HCT116 (cell line): Measurements from ENCODE around the gene PROM2. TPM values are rescaled to one million over a fixed set of nuclear protein-coding genes. Genes with fewer than 3 reads are reported as not detected.

Experiments used
- ATAC-seq: fragments of 200-7000 bp; cut with Tn5 transposase; 2 replicates; pipeline ENCODE4 v1.9.1; 2020; ENCODE audit warnings: mild to moderate bottlenecking, moderate library complexity
- BruUV-seq: library from RNA; stranded (reverse); fragments of 400-500 nt; replicated peaks from 2 replicates; lab custom pipeline; 2021; lab: Mats Ljungman, UMichigan
- CTCF ChIA-PET: fragments of 300-600 bp; sonication (Branson Sonifier 250); formaldehyde crosslinking; loops from one replicate; lab custom pipeline; 2021; ENCODE audit warnings: antibody characterized with exemption; lab: Charles Lee
- POLR2A ChIA-PET: fragments of 300-600, 350-600 bp; sonication (Branson Sonifier 250); formaldehyde crosslinking; loops from one replicate; lab custom pipeline; 2021; ENCODE audit warnings: antibody characterized with exemption; lab: Charles Lee
- RAD21 ChIA-PET, 2 experiments: fragments of 300-600 bp; sonication (Branson Sonifier 250); formaldehyde crosslinking; loops; one replicate each; lab custom pipeline; 2023; ENCODE audit warnings: low total read pairs in 2 of 2; ENCODE audit not compliant: uncharacterized antibody in 2 of 2, unreplicated experiment in 2 of 2, low non-redundant PET in 1 of 2; lab: Charles Lee
- DNase-seq: peaks from one replicate; pipeline ENCODE4 v3.0.0-alpha.2; 2010; ENCODE audit warnings: low read depth, low spot score
- H2AFZ ChIP-seq: fragments of 200-600 bp; shearing (Covaris generic), sonication (generic); 2 replicates; pipeline ENCODE4 v1.6.1; 2017; ENCODE audit warnings: low read depth, mixed run types, mixed read lengths, antibody characterized with exemption, low read length; ENCODE audit not compliant: poor library complexity, severe bottlenecking
- H3K27ac ChIP-seq: 2 replicates; pipeline ENCODE4 v1.5.1; 2012; ENCODE audit warnings: low read depth, low read length
- H3K27me3 ChIP-seq: fragments of 200-600 bp; sonication (generic); 2 replicates; pipeline ENCODE4 v1.6.1; 2016; ENCODE audit warnings: mixed run types, low read length, mixed read lengths; ENCODE audit not compliant: insufficient read depth
- H3K36me3 ChIP-seq, 2 experiments: fragments of 200-500 bp in 1 of 2; fragments of 200-600 bp in 1 of 2; sonication (Bioruptor generic) in 1 of 2; sonication (generic) in 1 of 2; 2 replicates each; pipeline versions ENCODE4 v1.5.1 to v1.6.1; 2014 to 2016; ENCODE audit warnings: low read length in 2 of 2, inconsistent platforms in 1 of 2, mixed read lengths in 1 of 2, mixed run types in 1 of 2; ENCODE audit not compliant: insufficient read depth in 2 of 2, control insufficient read depth in 1 of 2
- H3K4me1 ChIP-seq, 2 experiments: fragments of 200-600 bp in 1 of 2; sonication (generic) in 1 of 2; 2 replicates each; pipeline versions ENCODE4 v1.5.1 to v1.6.1; 2012 to 2017; ENCODE audit warnings: low read length in 2 of 2, inconsistent platforms in 1 of 2, mild to moderate bottlenecking in 1 of 2, mixed read lengths in 1 of 2, mixed run types in 1 of 2, moderate library complexity in 1 of 2; ENCODE audit not compliant: insufficient read depth in 2 of 2, control insufficient read depth in 1 of 2
- H3K4me2 ChIP-seq: fragments of 200-600 bp; sonication (generic); 2 replicates; pipeline ENCODE4 v1.6.1; 2017; ENCODE audit warnings: mixed run types, low read length, mixed read lengths
- H3K4me3 ChIP-seq, 2 experiments: fragments of 200-600 bp in 1 of 2; sonication (generic) in 1 of 2; replicated peaks in 1 of 2; 2 replicates each; pipeline ENCODE4 v1.5.1; 2011 to 2016; ENCODE audit warnings: low read length in 2 of 2, control low read depth in 1 of 2, low read depth in 1 of 2, mild to moderate bottlenecking in 1 of 2, mixed read lengths in 1 of 2, mixed run types in 1 of 2
- H3K79me2 ChIP-seq: fragments of 200-600 bp; sonication (generic); 2 replicates; pipeline ENCODE4 v1.6.1; 2017; ENCODE audit warnings: mild to moderate bottlenecking, mixed run types, low read length, moderate library complexity, mixed read lengths; ENCODE audit not compliant: insufficient read depth
- H3K9ac ChIP-seq: fragments of 200-600 bp; sonication (generic); 2 replicates; pipeline ENCODE4 v1.6.1; 2016; ENCODE audit warnings: low read length, mixed read lengths
- H3K9me2 ChIP-seq: fragments of 200-600 bp; sonication (generic), shearing (Covaris generic); 2 replicates; pipeline ENCODE4 v1.6.1; 2017; ENCODE audit warnings: mixed run types, mild to moderate bottlenecking, moderate library complexity; ENCODE audit not compliant: insufficient read depth
- H3K9me3 ChIP-seq, 2 experiments: fragments of 200-500 bp in 1 of 2; fragments of 200-600 bp in 1 of 2; sonication (Bioruptor generic) in 1 of 2; sonication (generic) in 1 of 2; 2 replicates each; pipeline ENCODE4 v1.6.1; 2014 to 2017; ENCODE audit warnings: low read length in 2 of 2, mixed read lengths in 2 of 2, inconsistent platforms in 1 of 2, low read depth in 1 of 2, mild to moderate bottlenecking in 1 of 2, mixed run types in 1 of 2, moderate library complexity in 1 of 2; ENCODE audit not compliant: control insufficient read depth in 1 of 2, insufficient read depth in 1 of 2
- H4K20me1 ChIP-seq: fragments of 200-600 bp; sonication (generic), shearing (Covaris generic); 2 replicates; pipeline ENCODE4 v1.6.1; 2017; ENCODE audit warnings: mixed run types, mild to moderate bottlenecking, moderate library complexity; ENCODE audit not compliant: insufficient read depth
- CEBPB ChIP-seq: IDR thresholded peaks from 2 replicates; pipeline ENCODE4 v1.6.1; 2012; ENCODE audit warnings: low read depth
- MAX ChIP-seq: IDR thresholded peaks from 2 replicates; pipeline ENCODE4 v1.6.1; 2012
- POLR2A ChIP-seq: IDR thresholded peaks from 2 replicates; pipeline ENCODE4 v1.7.0; 2011; ENCODE audit warnings: borderline replicate concordance; ENCODE audit not compliant: insufficient read depth, insufficient read length; ENCODE audit errors: extremely low read depth
- POLR2AphosphoS5 ChIP-seq: IDR thresholded peaks from 2 replicates; pipeline ENCODE4 v1.6.1; 2011; ENCODE audit warnings: mild to moderate bottlenecking, low read depth, low read length, moderate library complexity
- REST ChIP-seq: IDR thresholded peaks from 2 replicates; pipeline ENCODE4 v1.6.1; 2012; ENCODE audit warnings: low read depth
- SIN3A ChIP-seq: IDR thresholded peaks from 2 replicates; pipeline ENCODE4 v1.6.1; 2012; ENCODE audit warnings: low read depth
- SP1 ChIP-seq: IDR thresholded peaks from 2 replicates; pipeline ENCODE4 v1.6.1; 2012; ENCODE audit warnings: low read depth
- SRF ChIP-seq: IDR thresholded peaks from 2 replicates; pipeline ENCODE4 v1.6.1; 2012; ENCODE audit warnings: low read depth
- ZFX ChIP-seq: fragments of 450-650 bp; IDR thresholded peaks from 2 replicates; pipeline ENCODE4 v1.6.1; 2017
- intact Hi-C: fragments of 100-400 bp; cut with micrococcal nuclease; formaldehyde crosslinking; loops from 2 replicates; pipeline ENCODE4 v1.10.0; 2022
- total RNA-seq: library from RNA; stranded (reverse); gene quantifications from one replicate; pipeline ENCODE4 v1.2.1, GENCODE V29; 2021; ENCODE audit not compliant: unreplicated experiment
- TF ChIP-seq, protein P1 (sequence below), 3 experiments: fragments of 200-600 bp in 1 of 3; sonication (generic) in 1 of 3; IDR thresholded peaks in 2 of 3; conservative IDR thresholded peaks in 1 of 3; 2 replicates each; pipeline ENCODE4 v1.5.1; 2012 to 2017; ENCODE audit warnings: low read depth in 2 of 3, low read length in 2 of 3, antibody characterized with exemption in 1 of 3, borderline replicate concordance in 1 of 3, control low read depth in 1 of 3, mild to moderate bottlenecking in 1 of 3, mixed read lengths in 1 of 3, mixed run types in 1 of 3, moderate library complexity in 1 of 3; ENCODE audit not compliant: insufficient read depth in 1 of 3

PROM2 gene
- total RNA-seq, 1 experiment from 2014 or later = 11.9 TPM

- no TSS peak for BruUV-seq
Observed at GRCh38 chr2:95285542-95285932, 11.3 kb downstream of the PROM2 start.

More at GRCh38 chr2:95285542-95285932, 11.3 kb downstream of the PROM2 start:
- ChIA-PET POLR2A (no interaction called here), CTCF (no interaction called here), RAD21 (no interaction called here)
- no peaks in the 10 kb centered on the region for H3K36me3 ChIP-seq
- no peak overlapping the region for H3K4me3 ChIP-seq
- no peaks in the 10 kb centered on the region for H3K4me1 ChIP-seq
- H3K4me2 ChIP-seq = no peak overlapping the region
- no peaks in the 10 kb centered on the region for H4K20me1 ChIP-seq
- no peak overlapping the region for H2AFZ ChIP-seq
- no peak for DNase-seq
- no peak overlapping the region for H3K9ac ChIP-seq
- no peak for ATAC-seq
- no peaks in the 10 kb centered on the region for H3K9me2 ChIP-seq
- no peaks in the 10 kb centered on the region for H3K27me3 ChIP-seq
- TF ChIP-seq SRF = no peak
- TF ChIP-seq POLR2AphosphoS5 = no peak
- TF ChIP-seq CEBPB = no peak
- no peak for TF ChIP-seq ZFX
- no peak for TF ChIP-seq POLR2A
- TF ChIP-seq, protein P1, sequence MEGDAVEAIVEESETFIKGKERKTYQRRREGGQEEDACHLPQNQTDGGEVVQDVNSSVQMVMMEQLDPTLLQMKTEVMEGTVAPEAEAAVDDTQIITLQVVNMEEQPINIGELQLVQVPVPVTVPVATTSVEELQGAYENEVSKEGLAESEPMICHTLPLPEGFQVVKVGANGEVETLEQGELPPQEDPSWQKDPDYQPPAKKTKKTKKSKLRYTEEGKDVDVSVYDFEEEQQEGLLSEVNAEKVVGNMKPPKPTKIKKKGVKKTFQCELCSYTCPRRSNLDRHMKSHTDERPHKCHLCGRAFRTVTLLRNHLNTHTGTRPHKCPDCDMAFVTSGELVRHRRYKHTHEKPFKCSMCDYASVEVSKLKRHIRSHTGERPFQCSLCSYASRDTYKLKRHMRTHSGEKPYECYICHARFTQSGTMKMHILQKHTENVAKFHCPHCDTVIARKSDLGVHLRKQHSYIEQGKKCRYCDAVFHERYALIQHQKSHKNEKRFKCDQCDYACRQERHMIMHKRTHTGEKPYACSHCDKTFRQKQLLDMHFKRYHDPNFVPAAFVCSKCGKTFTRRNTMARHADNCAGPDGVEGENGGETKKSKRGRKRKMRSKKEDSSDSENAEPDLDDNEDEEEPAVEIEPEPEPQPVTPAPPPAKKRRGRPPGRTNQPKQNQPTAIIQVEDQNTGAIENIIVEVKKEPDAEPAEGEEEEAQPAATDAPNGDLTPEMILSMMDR (IDR thresholded peaks at IDR 0.05 in 2 of 3, conservative IDR thresholded peaks at IDR 0.05 in 1 of 3; ENCODE audit: borderline replicate concordance in 1 of 3, insufficient read depth in 1 of 3, low read depth in 2 of 3, low read length in 2 of 3) = no peak
- no peak for TF ChIP-seq SP1
- no peak for TF ChIP-seq SIN3A
- no peak for TF ChIP-seq MAX
- TF ChIP-seq REST = no peak
- no peak overlapping the region for H3K27ac ChIP-seq
- intact Hi-C loops = no loop called here
- H3K9me3 ChIP-seq = no peaks in the 10 kb centered on the region
- H3K79me2 ChIP-seq = no peaks in the 10 kb centered on the region
